Breast epithelium (tissue), 3 donors: Measurements from ENCODE around the gene PLXNC1.

Experiments used
- CTCF ChIP-seq, 3 donors: fragments of 450-650 bp; IDR thresholded peaks; one replicate each; pipeline ENCODE4 v1.5.1; 2016 to 2017; ENCODE audit warnings: antibody characterized with exemption in 3 of 3, mild to moderate bottlenecking in 3 of 3, moderate library complexity in 3 of 3
- POLR2A ChIP-seq: fragments of 450-650 bp; IDR thresholded peaks from one replicate; pipeline ENCODE4 v1.6.1; 2016; ENCODE audit warnings: antibody characterized with exemption, mild to moderate bottlenecking, moderate library complexity
- POLR2AphosphoS5 ChIP-seq, 3 donors: sonication (generic); formaldehyde crosslinking; IDR thresholded peaks; one replicate each; pipeline ENCODE4 v1.6.1; 2017; ENCODE audit warnings: antibody characterized with exemption in 3 of 3

GRCh38 chr12:94207467-94207848 is 59.1 kb downstream of the PLXNC1 start:
- TF ChIP-seq POLR2A (no peak), CTCF (IDR thresholded peaks at IDR 0.05) (no peak), POLR2AphosphoS5 (IDR thresholded peaks at IDR 0.05) (no peak)
